HepG2 (cell line): ENCODE measurements around the gene TMED6. TPM values are rescaled to one million over a fixed set of nuclear protein-coding genes. Genes with fewer than 3 reads are reported as not detected.

Experiments used
- CAMTA2 ChIP-seq: sonication (generic); formaldehyde crosslinking; IDR thresholded peaks from 2 replicates; pipeline ENCODE4 v1.4.0; 2020; ENCODE audit warnings: mild to moderate bottlenecking, missing genetic modification reagents, borderline replicate concordance
- ESRRA ChIP-seq: sonication (generic); formaldehyde crosslinking; IDR thresholded peaks from 2 replicates; pipeline ENCODE4 v1.5.1; 2020; ENCODE audit warnings: mild to moderate bottlenecking, low read depth, missing genetic modification reagents
- EZH2 ChIP-seq: conservative IDR thresholded peaks from 2 replicates; pipeline ENCODE4 v1.6.1; 2012; ENCODE audit warnings: mild to moderate bottlenecking, low read depth, low read length, moderate library complexity
- IKZF5 ChIP-seq: IDR thresholded peaks from 2 replicates; pipeline ENCODE4 v1.6.1; 2018; ENCODE audit warnings: missing genetic modification reagents, mild to moderate bottlenecking, missing compliant biosample characterization
- LCORL ChIP-seq, 2 experiments: fragments of 450-650 bp in 1 of 2; sonication (generic) in 1 of 2; formaldehyde crosslinking in 1 of 2; IDR thresholded peaks; 2 replicates each; pipeline versions ENCODE4 v1.5.0 to v1.6.1; 2017 to 2020; ENCODE audit warnings: antibody characterized with exemption in 1 of 2, missing genetic modification reagents in 1 of 2
- NFKB2 ChIP-seq: sonication (generic); formaldehyde crosslinking; IDR thresholded peaks from 2 replicates; pipeline ENCODE4 v1.4.0; 2020; ENCODE audit warnings: missing genetic modification reagents, borderline replicate concordance
- NONO ChIP-seq, 2 experiments: fragments of 450-650 bp in 1 of 2; sonication (generic) in 1 of 2; formaldehyde crosslinking in 1 of 2; IDR thresholded peaks in 1 of 2; conservative IDR thresholded peaks in 1 of 2; 2 replicates each; pipeline versions ENCODE4 v1.6.1 to v1.8.0; 2017 to 2022; ENCODE audit warnings: mild to moderate bottlenecking in 1 of 2, missing genetic modification reagents in 1 of 2, moderate library complexity in 1 of 2
- PHF5A ChIP-seq: IDR thresholded peaks from one replicate; pipeline ENCODE4 v1.6.1; 2018; ENCODE audit warnings: low read depth, missing genetic modification reagents; ENCODE audit not compliant: unreplicated experiment
- TAF1 ChIP-seq: sonication (generic); formaldehyde crosslinking; IDR thresholded peaks from 2 replicates; pipeline ENCODE4 v1.4.0; 2020; ENCODE audit warnings: missing genetic modification reagents
- ZFP90 ChIP-seq: sonication (generic); formaldehyde crosslinking; IDR thresholded peaks from 2 replicates; pipeline ENCODE4 v1.8.0; 2022; ENCODE audit warnings: missing genetic modification reagents, mild to moderate bottlenecking, inconsistent platforms, borderline replicate concordance
- ZNF264 ChIP-seq: sonication (generic); formaldehyde crosslinking; IDR thresholded peaks from 2 replicates; pipeline ENCODE4 v1.4.0; 2020; ENCODE audit warnings: missing genetic modification reagents
- ZNF564 ChIP-seq: sonication (generic); formaldehyde crosslinking; IDR thresholded peaks from 2 replicates; pipeline ENCODE4 v1.8.1; 2023; ENCODE audit warnings: mild to moderate bottlenecking, missing genetic modification reagents
- polyA plus RNA-seq, 8 experiments: library from polyadenylated mRNA; depleted of rRNA in 3 of 8; stranded (reverse) in 7 of 8; unstranded in 1 of 8; fragments of >200 nt; fragmentation: Illumina TruSeq in 4 of 8; extraction: Trizol in 4 of 8; gene quantifications; 2 replicates each; pipeline versions ENCODE4 v1.2.1 to v1.2.3, GENCODE V29; 2011 to 2016; ENCODE audit warnings: low read depth in 4 of 8, missing spikeins in 1 of 8, mixed read lengths in 1 of 8; ENCODE audit not compliant: insufficient read depth in 1 of 8
- total RNA-seq, 5 experiments: library from RNA; depleted of rRNA; stranded (reverse); fragments of >200 nt; fragmentation: Illumina TruSeq; extraction: Trizol; gene quantifications; 2 replicates each; pipeline ENCODE4 v1.2.3, GENCODE V29; 2016; ENCODE audit warnings: low read depth in 1 of 5
- TF ChIP-seq, protein P1 (sequence below): sonication (generic); formaldehyde crosslinking; IDR thresholded peaks from 2 replicates; pipeline ENCODE4 v1.4.0; 2020; ENCODE audit warnings: missing genetic modification reagents
- TF ChIP-seq, protein P2 (sequence below): sonication (generic); formaldehyde crosslinking; IDR thresholded peaks from 2 replicates; pipeline ENCODE4 v1.5.1; 2020; ENCODE audit warnings: mild to moderate bottlenecking, missing genetic modification reagents, borderline replicate concordance
- TF ChIP-seq, protein P3 (sequence below): sonication (generic); formaldehyde crosslinking; conservative IDR thresholded peaks from 2 replicates; pipeline ENCODE4 v1.4.0; 2020; ENCODE audit warnings: mild to moderate bottlenecking, missing genetic modification reagents, moderate library complexity

Gene TMED6
- total and polyA plus RNA-seq, 2 of the 13 experiments (the other 11 are each of a cell fraction or from before 2014, with no cell fraction given): 9.8 to 14.4 TPM

- TF ChIP-seq, protein P1, sequence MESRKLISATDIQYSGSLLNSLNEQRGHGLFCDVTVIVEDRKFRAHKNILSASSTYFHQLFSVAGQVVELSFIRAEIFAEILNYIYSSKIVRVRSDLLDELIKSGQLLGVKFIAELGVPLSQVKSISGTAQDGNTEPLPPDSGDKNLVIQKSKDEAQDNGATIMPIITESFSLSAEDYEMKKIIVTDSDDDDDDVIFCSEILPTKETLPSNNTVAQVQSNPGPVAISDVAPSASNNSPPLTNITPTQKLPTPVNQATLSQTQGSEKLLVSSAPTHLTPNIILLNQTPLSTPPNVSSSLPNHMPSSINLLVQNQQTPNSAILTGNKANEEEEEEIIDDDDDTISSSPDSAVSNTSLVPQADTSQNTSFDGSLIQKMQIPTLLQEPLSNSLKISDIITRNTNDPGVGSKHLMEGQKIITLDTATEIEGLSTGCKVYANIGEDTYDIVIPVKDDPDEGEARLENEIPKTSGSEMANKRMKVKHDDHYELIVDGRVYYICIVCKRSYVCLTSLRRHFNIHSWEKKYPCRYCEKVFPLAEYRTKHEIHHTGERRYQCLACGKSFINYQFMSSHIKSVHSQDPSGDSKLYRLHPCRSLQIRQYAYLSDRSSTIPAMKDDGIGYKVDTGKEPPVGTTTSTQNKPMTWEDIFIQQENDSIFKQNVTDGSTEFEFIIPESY (CRISPR knock-in tag): peak; percentile 97
- TF ChIP-seq NONO (IDR thresholded peaks at IDR 0.05): no peak
- 0 out of 2 replicates have a peak, but pooled peaks have one; percentile 23 for TF ChIP-seq NONO (CRISPR knock-in tag; conservative IDR thresholded peaks at IDR 0.05)
- TF ChIP-seq EZH2: no peak
- TF ChIP-seq CAMTA2 (CRISPR knock-in tag): no peak
- TF ChIP-seq ZNF264 (CRISPR knock-in tag): no peak
- no peak for TF ChIP-seq ZNF564
- 0 out of 2 replicates have a peak, but pooled peaks have one; percentile 40 for TF ChIP-seq ESRRA
- 0 out of 2 replicates have a peak, but pooled peaks have one; percentile 39 for TF ChIP-seq LCORL (IDR thresholded peaks at IDR 0.05)
- no peak for TF ChIP-seq LCORL (CRISPR knock-in tag; IDR thresholded peaks at IDR 0.05)
- no peak for TF ChIP-seq ZFP90 (CRISPR knock-in tag)
- no peak for TF ChIP-seq PHF5A (CRISPR knock-in tag)
- TF ChIP-seq NFKB2 (CRISPR knock-in tag): no peak
- TF ChIP-seq, protein P2, sequence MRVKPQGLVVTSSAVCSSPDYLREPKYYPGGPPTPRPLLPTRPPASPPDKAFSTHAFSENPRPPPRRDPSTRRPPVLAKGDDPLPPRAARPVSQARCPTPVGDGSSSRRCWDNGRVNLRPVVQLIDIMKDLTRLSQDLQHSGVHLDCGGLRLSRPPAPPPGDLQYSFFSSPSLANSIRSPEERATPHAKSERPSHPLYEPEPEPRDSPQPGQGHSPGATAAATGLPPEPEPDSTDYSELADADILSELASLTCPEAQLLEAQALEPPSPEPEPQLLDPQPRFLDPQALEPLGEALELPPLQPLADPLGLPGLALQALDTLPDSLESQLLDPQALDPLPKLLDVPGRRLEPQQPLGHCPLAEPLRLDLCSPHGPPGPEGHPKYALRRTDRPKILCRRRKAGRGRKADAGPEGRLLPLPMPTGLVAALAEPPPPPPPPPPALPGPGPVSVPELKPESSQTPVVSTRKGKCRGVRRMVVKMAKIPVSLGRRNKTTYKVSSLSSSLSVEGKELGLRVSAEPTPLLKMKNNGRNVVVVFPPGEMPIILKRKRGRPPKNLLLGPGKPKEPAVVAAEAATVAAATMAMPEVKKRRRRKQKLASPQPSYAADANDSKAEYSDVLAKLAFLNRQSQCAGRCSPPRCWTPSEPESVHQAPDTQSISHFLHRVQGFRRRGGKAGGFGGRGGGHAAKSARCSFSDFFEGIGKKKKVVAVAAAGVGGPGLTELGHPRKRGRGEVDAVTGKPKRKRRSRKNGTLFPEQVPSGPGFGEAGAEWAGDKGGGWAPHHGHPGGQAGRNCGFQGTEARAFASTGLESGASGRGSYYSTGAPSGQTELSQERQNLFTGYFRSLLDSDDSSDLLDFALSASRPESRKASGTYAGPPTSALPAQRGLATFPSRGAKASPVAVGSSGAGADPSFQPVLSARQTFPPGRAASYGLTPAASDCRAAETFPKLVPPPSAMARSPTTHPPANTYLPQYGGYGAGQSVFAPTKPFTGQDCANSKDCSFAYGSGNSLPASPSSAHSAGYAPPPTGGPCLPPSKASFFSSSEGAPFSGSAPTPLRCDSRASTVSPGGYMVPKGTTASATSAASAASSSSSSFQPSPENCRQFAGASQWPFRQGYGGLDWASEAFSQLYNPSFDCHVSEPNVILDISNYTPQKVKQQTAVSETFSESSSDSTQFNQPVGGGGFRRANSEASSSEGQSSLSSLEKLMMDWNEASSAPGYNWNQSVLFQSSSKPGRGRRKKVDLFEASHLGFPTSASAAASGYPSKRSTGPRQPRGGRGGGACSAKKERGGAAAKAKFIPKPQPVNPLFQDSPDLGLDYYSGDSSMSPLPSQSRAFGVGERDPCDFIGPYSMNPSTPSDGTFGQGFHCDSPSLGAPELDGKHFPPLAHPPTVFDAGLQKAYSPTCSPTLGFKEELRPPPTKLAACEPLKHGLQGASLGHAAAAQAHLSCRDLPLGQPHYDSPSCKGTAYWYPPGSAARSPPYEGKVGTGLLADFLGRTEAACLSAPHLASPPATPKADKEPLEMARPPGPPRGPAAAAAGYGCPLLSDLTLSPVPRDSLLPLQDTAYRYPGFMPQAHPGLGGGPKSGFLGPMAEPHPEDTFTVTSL (CRISPR knock-in tag): peak; percentile 38; the same call in 1 of the 2 replicates
- TF ChIP-seq, protein P3, sequence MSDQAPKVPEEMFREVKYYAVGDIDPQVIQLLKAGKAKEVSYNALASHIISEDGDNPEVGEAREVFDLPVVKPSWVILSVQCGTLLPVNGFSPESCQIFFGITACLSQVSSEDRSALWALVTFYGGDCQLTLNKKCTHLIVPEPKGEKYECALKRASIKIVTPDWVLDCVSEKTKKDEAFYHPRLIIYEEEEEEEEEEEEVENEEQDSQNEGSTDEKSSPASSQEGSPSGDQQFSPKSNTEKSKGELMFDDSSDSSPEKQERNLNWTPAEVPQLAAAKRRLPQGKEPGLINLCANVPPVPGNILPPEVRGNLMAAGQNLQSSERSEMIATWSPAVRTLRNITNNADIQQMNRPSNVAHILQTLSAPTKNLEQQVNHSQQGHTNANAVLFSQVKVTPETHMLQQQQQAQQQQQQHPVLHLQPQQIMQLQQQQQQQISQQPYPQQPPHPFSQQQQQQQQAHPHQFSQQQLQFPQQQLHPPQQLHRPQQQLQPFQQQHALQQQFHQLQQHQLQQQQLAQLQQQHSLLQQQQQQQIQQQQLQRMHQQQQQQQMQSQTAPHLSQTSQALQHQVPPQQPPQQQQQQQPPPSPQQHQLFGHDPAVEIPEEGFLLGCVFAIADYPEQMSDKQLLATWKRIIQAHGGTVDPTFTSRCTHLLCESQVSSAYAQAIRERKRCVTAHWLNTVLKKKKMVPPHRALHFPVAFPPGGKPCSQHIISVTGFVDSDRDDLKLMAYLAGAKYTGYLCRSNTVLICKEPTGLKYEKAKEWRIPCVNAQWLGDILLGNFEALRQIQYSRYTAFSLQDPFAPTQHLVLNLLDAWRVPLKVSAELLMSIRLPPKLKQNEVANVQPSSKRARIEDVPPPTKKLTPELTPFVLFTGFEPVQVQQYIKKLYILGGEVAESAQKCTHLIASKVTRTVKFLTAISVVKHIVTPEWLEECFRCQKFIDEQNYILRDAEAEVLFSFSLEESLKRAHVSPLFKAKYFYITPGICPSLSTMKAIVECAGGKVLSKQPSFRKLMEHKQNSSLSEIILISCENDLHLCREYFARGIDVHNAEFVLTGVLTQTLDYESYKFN: 0 out of 2 replicates have a peak, but pooled peaks have one; percentile 26
- TF ChIP-seq TAF1 (CRISPR knock-in tag): no peak
- no peak for TF ChIP-seq IKZF5 (CRISPR knock-in tag)
Observed at GRCh38 chr16:69376393-69377059, 24.9 kb upstream of the TMED6 start (continued).
